Liver (tissue), 3 donors: ENCODE data around the gene MAGI1.
"Not testable (repeated sequence)": the region's sequence is repeated elsewhere in the genome, so short reads cannot be mapped to it uniquely, and the experiment has no call there.

Experiments
- ATF3 ChIP-seq: IDR thresholded peaks from 2 replicates; pipeline ENCODE4 v1.6.1; 2016; ENCODE audit warnings: antibody characterized with exemption
- CTCF ChIP-seq: fragments of 150-350 bp; IDR thresholded peaks from 2 replicates; pipeline ENCODE4 v1.5.1; 2017; ENCODE audit warnings: improper control_type of control experiment, low read depth, low read length; ENCODE audit not compliant: missing input control
- FOXA1 ChIP-seq: IDR thresholded peaks from 2 replicates; pipeline ENCODE4 v1.6.1; 2016; ENCODE audit warnings: antibody characterized with exemption
- FOXA2 ChIP-seq: IDR thresholded peaks from 2 replicates; pipeline ENCODE4 v1.6.1; 2016; ENCODE audit warnings: antibody characterized with exemption
- GABPA ChIP-seq, 2 donors: IDR thresholded peaks in 1 of 2; conservative IDR thresholded peaks in 1 of 2; 2 replicates each; pipeline ENCODE4 v1.6.1; 2016; ENCODE audit warnings: antibody characterized with exemption in 2 of 2, mild to moderate bottlenecking in 1 of 2, moderate library complexity in 1 of 2
- HNF4A ChIP-seq, 2 donors: conservative IDR thresholded peaks; 2 replicates each; pipeline ENCODE4 v1.6.1; 2016; ENCODE audit warnings: antibody characterized with exemption in 2 of 2, mild to moderate bottlenecking in 2 of 2
- MAX ChIP-seq: IDR thresholded peaks from 2 replicates; pipeline ENCODE4 v1.6.1; 2016; ENCODE audit warnings: antibody characterized with exemption
- NR2F2 ChIP-seq: IDR thresholded peaks from 2 replicates; pipeline ENCODE4 v1.6.1; 2016; ENCODE audit warnings: antibody characterized with exemption
- RAD21 ChIP-seq, 2 donors: IDR thresholded peaks; 2 replicates each; pipeline ENCODE4 v1.6.1; 2016; ENCODE audit warnings: antibody characterized with exemption in 2 of 2, mild to moderate bottlenecking in 2 of 2
- REST ChIP-seq: IDR thresholded peaks from 2 replicates; pipeline ENCODE4 v1.6.1; 2016; ENCODE audit warnings: antibody characterized with exemption, mild to moderate bottlenecking
- RXRA ChIP-seq, 2 donors: IDR thresholded peaks; 2 replicates each; pipeline ENCODE4 v1.6.1; 2017 to 2018; ENCODE audit warnings: antibody characterized with exemption in 2 of 2, mild to moderate bottlenecking in 1 of 2
- SP1 ChIP-seq: IDR thresholded peaks from 2 replicates; pipeline ENCODE4 v1.6.1; 2018; ENCODE audit warnings: antibody characterized with exemption, mild to moderate bottlenecking
- TAF1 ChIP-seq: conservative IDR thresholded peaks from 2 replicates; pipeline ENCODE4 v1.6.1; 2016; ENCODE audit warnings: antibody characterized with exemption, mild to moderate bottlenecking
- YY1 ChIP-seq: IDR thresholded peaks from 2 replicates; pipeline ENCODE4 v1.6.1; 2016; ENCODE audit warnings: antibody characterized with exemption, mild to moderate bottlenecking
- donor health status: healthy.
- donor health status: healthy.

- not testable (repeated sequence) for TF ChIP-seq CTCF; TAF1; GABPA (IDR thresholded peaks at IDR 0.05 in 1 of 2, conservative IDR thresholded peaks at IDR 0.05 in 1 of 2); RXRA (IDR thresholded peaks at IDR 0.05); RAD21 (IDR thresholded peaks at IDR 0.05); SP1; MAX; REST; YY1; FOXA1; NR2F2; ATF3; FOXA2
- peak; percentile 51 to 59 for TF ChIP-seq HNF4A (conservative IDR thresholded peaks at IDR 0.05)
These were observed 430.7 kb downstream of the MAGI1 start for GRCh38 chr3:65607965-65608460.
